ENCODE results near the gene MEF2C. TPM values are rescaled to one million over a fixed set of nuclear protein-coding genes. Genes with fewer than 3 reads are reported as not detected.

The MEF2C gene
- total RNA-seq, 1 experiment from 2014 or later: 13.0 TPM

GRCh38 chr5:88732862-88733261 lies 150.1 kb downstream of the MEF2C start:
- H3K4me2 ChIP-seq (ENCODE audit: low read length): no peak overlapping the region
- no peaks in the 10 kb centered on the region; a peak in 1 of 4 replicates for H3K4me1 ChIP-seq (ENCODE audit: control insufficient read depth in 1 of 2, insufficient read depth in 2 of 2, low read length in 2 of 2)
- no peak overlapping the region for H2AFZ ChIP-seq (ENCODE audit: low read depth, low read length, poor library complexity, severe bottlenecking)
- H3K36me3 ChIP-seq (ENCODE audit: control insufficient read depth in 1 of 2, insufficient read depth in 2 of 2, low read length in 2 of 2): no peaks in the 10 kb centered on the region
- no peaks in the 10 kb centered on the region for H3K9me2 ChIP-seq (ENCODE audit: insufficient read depth)
- no TSS peak for BruUV-seq (replicated peaks)
- no peaks in the 10 kb centered on the region for H3K79me2 ChIP-seq (ENCODE audit: insufficient read depth, low read length)
- no peak overlapping the region for H3K9ac ChIP-seq (ENCODE audit: low read length)
- H3K27ac ChIP-seq (ENCODE audit: low read depth, low read length): no peak overlapping the region
- H3K4me3 ChIP-seq (replicated peaks in 1 of 2; ENCODE audit: low read depth in 1 of 2, low read length in 2 of 2): no peak overlapping the region
- ChIA-PET POLR2A (no interaction called here), CTCF (interaction anchor here (0.9 kb wide), 1 partner anchor 8 kb away, joined by 3 read pairs; no protein-coding TSS in a partner anchor), RAD21 (ENCODE audit: low non-redundant PET in 1 of 2, low total read pairs in 2 of 2, uncharacterized antibody in 2 of 2, unreplicated experiment in 2 of 2) (no interaction called here)
- H3K27me3 ChIP-seq (ENCODE audit: insufficient read depth, low read length): no peaks in the 10 kb centered on the region
- no peak for TF ChIP-seq ZFX (IDR thresholded peaks at IDR 0.05)
- TF ChIP-seq JUND (IDR thresholded peaks at IDR 0.05): no peak
- no peak for TF ChIP-seq YY1 (IDR thresholded peaks at IDR 0.05; ENCODE audit: extremely low read depth, insufficient replicate concordance, low read depth, low read length)
- TF ChIP-seq MAX (IDR thresholded peaks at IDR 0.05): no peak
- TF ChIP-seq ZNF274 (IDR thresholded peaks at IDR 0.05; ENCODE audit: low read depth, low read length): no peak
- DNase-seq (ENCODE audit: low read depth, low spot score): no peak
- H3K9me3 ChIP-seq (ENCODE audit: control insufficient read depth in 1 of 2, insufficient read depth in 1 of 2, low read depth in 1 of 2, low read length in 2 of 2): no peaks in the 10 kb centered on the region
- ATAC-seq: no peak
- no peaks in the 10 kb centered on the region for H4K20me1 ChIP-seq (ENCODE audit: insufficient read depth)
- intact Hi-C loops (cut with micrococcal nuclease): loop anchor here (10.0 kb wide), 1 partner anchor 572 kb away; no protein-coding TSS in a partner anchor

- TF ChIP-seq CEBPB (IDR thresholded peaks at IDR 0.05; ENCODE audit: low read depth) (no peak), SIN3A (IDR thresholded peaks at IDR 0.05; ENCODE audit: low read depth) (no peak), SRF (IDR thresholded peaks at IDR 0.05; ENCODE audit: low read depth) (no peak), EZH2 (IDR thresholded peaks at IDR 0.05) (no peak), EGR1 (IDR thresholded peaks at IDR 0.05; ENCODE audit: low read depth) (no peak), CTCF (IDR thresholded peaks at IDR 0.05 in 2 of 3, conservative IDR thresholded peaks at IDR 0.05 in 1 of 3; ENCODE audit: borderline replicate concordance in 1 of 3, insufficient read depth in 1 of 3, low read depth in 2 of 3, low read length in 2 of 3) (no peak), FOSL1 (IDR thresholded peaks at IDR 0.05; ENCODE audit: low read depth) (no peak), POLR2A (IDR thresholded peaks at IDR 0.05; ENCODE audit: borderline replicate concordance, extremely low read depth, insufficient read depth, insufficient read length) (no peak), TCF7L2 (IDR thresholded peaks at IDR 0.05; ENCODE audit: borderline replicate concordance, extremely low read depth, insufficient read depth, insufficient read length) (no peak)
- H3K36me3 ChIP-seq (ENCODE audit: control insufficient read depth in 1 of 2, insufficient read depth in 2 of 2, low read length in 2 of 2): no peaks in the 10 kb centered on the region
- POLR2A ChIA-PET: no interaction called here
- ATAC-seq (no peak), DNase-seq (ENCODE audit: low read depth, low spot score) (no peak)
- H3K9ac ChIP-seq (ENCODE audit: low read length): no peak overlapping the region
- no peaks in the 10 kb centered on the region for H3K79me2 ChIP-seq (ENCODE audit: insufficient read depth, low read length)
- H2AFZ ChIP-seq (ENCODE audit: low read depth, low read length, poor library complexity, severe bottlenecking): no peak overlapping the region
- no peaks in the 10 kb centered on the region for H4K20me1 ChIP-seq (ENCODE audit: insufficient read depth)
- CTCF ChIA-PET: interaction anchor here (0.9 kb wide), 1 partner anchor 8 kb away, joined by 3 read pairs; no protein-coding TSS in a partner anchor
- no peaks in the 10 kb centered on the region for H3K9me3 ChIP-seq (ENCODE audit: control insufficient read depth in 1 of 2, insufficient read depth in 1 of 2, low read depth in 1 of 2, low read length in 2 of 2)
- H3K4me1 ChIP-seq (ENCODE audit: control insufficient read depth in 1 of 2, insufficient read depth in 2 of 2, low read length in 2 of 2): no peaks in the 10 kb centered on the region; a peak in 1 of 4 replicates
- RAD21 ChIA-PET (ENCODE audit: low non-redundant PET in 1 of 2, low total read pairs in 2 of 2, uncharacterized antibody in 2 of 2, unreplicated experiment in 2 of 2): no interaction called here
- intact Hi-C loops (cut with micrococcal nuclease): loop anchor here (10.0 kb wide), 1 partner anchor 573 kb away; no protein-coding TSS in a partner anchor
- no peak overlapping the region for H3K27ac ChIP-seq (ENCODE audit: low read depth, low read length)
- no TSS peak for BruUV-seq (replicated peaks)
- H3K27me3 ChIP-seq (ENCODE audit: insufficient read depth, low read length): no peaks in the 10 kb centered on the region
- H3K4me2 ChIP-seq (ENCODE audit: low read length): no peak overlapping the region
- no peaks in the 10 kb centered on the region for H3K9me2 ChIP-seq (ENCODE audit: insufficient read depth)
- H3K4me3 ChIP-seq (replicated peaks in 1 of 2; ENCODE audit: low read depth in 1 of 2, low read length in 2 of 2): no peak overlapping the region
Measured at GRCh38 chr5:88732181-88732633, 150.8 kb downstream of the MEF2C start.
